GM21619 (cell line): ENCODE results near the gene FBXW5.

Experiments used
- ATAC-seq: cut with Tn5 transposase; IDR thresholded peaks from one replicate; pipeline ENCODE4 v1.9.1; 2021; ENCODE audit not compliant: unreplicated experiment

The FBXW5 gene

GRCh38 chr9:136949817-136950655 lies 5.5 kb upstream of the FBXW5 start:
- peak; percentile 73 for ATAC-seq

GRCh38 chr9:136949239-136949816 lies 4.8 kb upstream of the FBXW5 start:
- ATAC-seq, result no peak

GRCh38 chr9:136947955-136948510 lies 3.5 kb upstream of the FBXW5 start:
- ATAC-seq, result no peak

GRCh38 chr9:136947028-136947891 lies 2.7 kb upstream of the FBXW5 start:
- no peak for ATAC-seq

- ATAC-seq, result no peak
These were observed 1.9 kb upstream of the FBXW5 start for GRCh38 chr9:136946228-136947027.

GRCh38 chr9:136945333-136946227 lies 1.0 kb upstream of the FBXW5 start:
- no peak for ATAC-seq

GRCh38 chr9:136944212-136944518 lies 373 bp downstream of the FBXW5 start:
- peak; percentile 28 for ATAC-seq

- ATAC-seq, result peak; percentile 21
These were observed 987 bp downstream of the FBXW5 start for GRCh38 chr9:136943291-136944211.

GRCh38 chr9:136942881-136943230 lies 1.7 kb downstream of the FBXW5 start:
- ATAC-seq, result no peak

- no peak for ATAC-seq
These were observed 2.2 kb downstream of the FBXW5 start for GRCh38 chr9:136942112-136942880.

GRCh38 chr9:136941231-136942111 lies 3.1 kb downstream of the FBXW5 start:
- ATAC-seq, result no peak

GRCh38 chr9:136940526-136941230 lies 3.9 kb downstream of the FBXW5 start:
- no peak for ATAC-seq

- no peak for ATAC-seq
These were observed 4.5 kb downstream of the FBXW5 start for GRCh38 chr9:136939996-136940525.

- no peak for ATAC-seq
These were observed 5.0 kb downstream of the FBXW5 start for GRCh38 chr9:136939431-136939995.

GRCh38 chr9:136937186-136938001 lies 7.1 kb downstream of the FBXW5 start:
- no peak for ATAC-seq
